Measurements from ENCODE around the gene ATRNL1. TPM values are rescaled to one million over a fixed set of nuclear protein-coding genes. Genes with fewer than 3 reads are reported as not detected.

ATRNL1 gene
- total RNA-seq, 6 experiments from 2014 or later: 0.08 to 0.23 (median 0.09) TPM; not detected in 3

- no peak overlapping the region for H3K4me3 Mint-ChIP-seq
- no peak overlapping the region for H3K27ac Mint-ChIP-seq
- no peaks in the 10 kb centered on the region for H3K9me3 Mint-ChIP-seq
- TF ChIP-seq CTCF (IDR thresholded peaks at IDR 0.05): no peak
- peaks cover 8% of the 10 kb centered on the region; the same call in 1 of the 2 replicates for H3K4me1 Mint-ChIP-seq (ENCODE audit: low read depth)
- H3K27me3 Mint-ChIP-seq (ENCODE audit: insufficient read depth): no peaks in the 10 kb centered on the region
- no peak for DNase-seq
- H3K36me3 Mint-ChIP-seq (ENCODE audit: low read depth): no peaks in the 10 kb centered on the region
Observed at GRCh38 chr10:115846528-115846927, 753.4 kb downstream of the ATRNL1 start.

GRCh38 chr10:115849197-115849596 lies 756.0 kb downstream of the ATRNL1 start:
- H3K36me3 Mint-ChIP-seq (ENCODE audit: low read depth): no peaks in the 10 kb centered on the region
- no peaks in the 10 kb centered on the region for H3K9me3 Mint-ChIP-seq
- H3K4me3 Mint-ChIP-seq: no peak overlapping the region
- TF ChIP-seq CTCF (IDR thresholded peaks at IDR 0.05): no peak
- H3K27ac Mint-ChIP-seq: no peak overlapping the region
- H3K4me1 Mint-ChIP-seq (ENCODE audit: low read depth): peaks cover 22% of the 10 kb centered on the region
- no peaks in the 10 kb centered on the region; the same call in 1 of the 2 replicates for H3K27me3 Mint-ChIP-seq (ENCODE audit: insufficient read depth)
- DNase-seq: no peak

GRCh38 chr10:115850666-115851065 lies 757.5 kb downstream of the ATRNL1 start:
- Mint-ChIP-seq H3K4me1 (ENCODE audit: low read depth) (peaks cover 37% of the 10 kb centered on the region), H3K4me3 (no peak overlapping the region), H3K27ac (no peak overlapping the region), H3K36me3 (ENCODE audit: low read depth) (no peaks in the 10 kb centered on the region), H3K27me3 (ENCODE audit: insufficient read depth) (no peaks in the 10 kb centered on the region; the same call in 1 of the 2 replicates), H3K9me3 (no peaks in the 10 kb centered on the region)
- TF ChIP-seq CTCF (IDR thresholded peaks at IDR 0.05): no peak
- no peak for DNase-seq

GRCh38 chr10:115851695-115852094 lies 758.5 kb downstream of the ATRNL1 start:
- no peak overlapping the region for H3K4me3 Mint-ChIP-seq
- H3K27me3 Mint-ChIP-seq (ENCODE audit: insufficient read depth): no peaks in the 10 kb centered on the region; the same call in 1 of the 2 replicates
- H3K9me3 Mint-ChIP-seq: no peaks in the 10 kb centered on the region
- H3K36me3 Mint-ChIP-seq (ENCODE audit: low read depth): no peaks in the 10 kb centered on the region
- H3K27ac Mint-ChIP-seq: no peak overlapping the region
- H3K4me1 Mint-ChIP-seq (ENCODE audit: low read depth): peaks cover 38% of the 10 kb centered on the region
- DNase-seq: no peak
- no peak for TF ChIP-seq CTCF (IDR thresholded peaks at IDR 0.05)

- no peak for TF ChIP-seq CTCF (IDR thresholded peaks at IDR 0.05)
- H3K36me3 Mint-ChIP-seq (ENCODE audit: low read depth): no peaks in the 10 kb centered on the region
- peak; percentile 10 for DNase-seq
- H3K27ac Mint-ChIP-seq: peak overlapping the region; percentile 13
- H3K9me3 Mint-ChIP-seq: no peaks in the 10 kb centered on the region
- peak overlapping the region; percentile 16; the same call in 1 of the 2 replicates for H3K4me3 Mint-ChIP-seq
- peaks cover 36% of the 10 kb centered on the region for H3K4me1 Mint-ChIP-seq (ENCODE audit: low read depth)
- no peaks in the 10 kb centered on the region; the same call in 1 of the 2 replicates for H3K27me3 Mint-ChIP-seq (ENCODE audit: insufficient read depth)
Observed at GRCh38 chr10:115854740-115855435, 761.7 kb downstream of the ATRNL1 start.

Measured in HFFc6 (cell line).